GM12865 (cell line): ENCODE data around the gene TSC22D3.

Experiments used
- DNase-seq: peaks from one replicate; pipeline ENCODE4 v3.0.0; 2010; ENCODE audit warnings: low read depth
- H3K4me3 ChIP-seq: 2 replicates; pipeline ENCODE4 v1.5.1; 2011; ENCODE audit warnings: mild to moderate bottlenecking, low read depth, low read length, control low read depth
- TF ChIP-seq, protein P1 (sequence below): IDR thresholded peaks from 2 replicates; pipeline ENCODE4 v1.5.1; 2011; ENCODE audit warnings: low read length, control low read depth, low read depth, inconsistent platforms; ENCODE audit not compliant: insufficient read depth; ENCODE audit errors: missing control alignments

The TSC22D3 gene

DNA sequence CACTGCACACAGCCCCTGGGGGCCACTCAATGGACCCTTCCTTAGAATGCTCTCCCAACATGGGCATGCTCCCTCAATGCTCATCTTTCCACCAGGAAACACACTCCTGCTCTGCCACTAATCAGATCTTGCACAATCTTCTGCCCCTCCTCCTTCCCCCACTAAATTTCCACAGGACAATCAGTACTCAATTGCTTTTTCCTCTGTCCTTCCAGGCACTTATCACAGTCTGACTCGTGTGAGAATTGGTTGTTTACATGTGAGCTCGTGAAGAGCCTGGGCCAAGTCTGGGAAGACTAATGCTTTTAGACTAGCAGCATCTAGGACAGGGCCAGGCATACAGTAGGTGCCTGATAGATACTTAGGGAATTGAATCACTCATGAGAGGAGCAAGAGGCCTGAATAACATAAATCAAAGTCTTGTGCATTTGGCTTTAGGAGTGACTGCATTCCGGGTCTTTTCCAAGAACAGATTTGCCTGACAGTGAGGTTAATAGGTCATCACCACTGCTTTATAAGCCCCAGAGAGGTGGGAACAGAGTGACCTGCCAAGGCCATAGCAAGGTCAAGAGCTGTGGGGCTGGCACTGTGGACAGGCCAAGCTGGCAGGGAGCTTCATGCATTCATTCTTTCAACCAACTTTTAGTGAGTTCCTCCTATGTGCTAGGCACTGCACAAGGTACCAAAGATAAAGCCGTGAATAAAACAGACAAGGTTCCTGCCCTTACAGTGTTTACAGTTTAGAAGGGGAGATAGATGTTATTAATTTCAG, 92.3 kb downstream of the TSC22D3 start:
- DNase-seq = no peak
- H3K4me3 ChIP-seq = no peak overlapping the region
- TF ChIP-seq, protein P1, sequence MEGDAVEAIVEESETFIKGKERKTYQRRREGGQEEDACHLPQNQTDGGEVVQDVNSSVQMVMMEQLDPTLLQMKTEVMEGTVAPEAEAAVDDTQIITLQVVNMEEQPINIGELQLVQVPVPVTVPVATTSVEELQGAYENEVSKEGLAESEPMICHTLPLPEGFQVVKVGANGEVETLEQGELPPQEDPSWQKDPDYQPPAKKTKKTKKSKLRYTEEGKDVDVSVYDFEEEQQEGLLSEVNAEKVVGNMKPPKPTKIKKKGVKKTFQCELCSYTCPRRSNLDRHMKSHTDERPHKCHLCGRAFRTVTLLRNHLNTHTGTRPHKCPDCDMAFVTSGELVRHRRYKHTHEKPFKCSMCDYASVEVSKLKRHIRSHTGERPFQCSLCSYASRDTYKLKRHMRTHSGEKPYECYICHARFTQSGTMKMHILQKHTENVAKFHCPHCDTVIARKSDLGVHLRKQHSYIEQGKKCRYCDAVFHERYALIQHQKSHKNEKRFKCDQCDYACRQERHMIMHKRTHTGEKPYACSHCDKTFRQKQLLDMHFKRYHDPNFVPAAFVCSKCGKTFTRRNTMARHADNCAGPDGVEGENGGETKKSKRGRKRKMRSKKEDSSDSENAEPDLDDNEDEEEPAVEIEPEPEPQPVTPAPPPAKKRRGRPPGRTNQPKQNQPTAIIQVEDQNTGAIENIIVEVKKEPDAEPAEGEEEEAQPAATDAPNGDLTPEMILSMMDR = no peak

DNA sequence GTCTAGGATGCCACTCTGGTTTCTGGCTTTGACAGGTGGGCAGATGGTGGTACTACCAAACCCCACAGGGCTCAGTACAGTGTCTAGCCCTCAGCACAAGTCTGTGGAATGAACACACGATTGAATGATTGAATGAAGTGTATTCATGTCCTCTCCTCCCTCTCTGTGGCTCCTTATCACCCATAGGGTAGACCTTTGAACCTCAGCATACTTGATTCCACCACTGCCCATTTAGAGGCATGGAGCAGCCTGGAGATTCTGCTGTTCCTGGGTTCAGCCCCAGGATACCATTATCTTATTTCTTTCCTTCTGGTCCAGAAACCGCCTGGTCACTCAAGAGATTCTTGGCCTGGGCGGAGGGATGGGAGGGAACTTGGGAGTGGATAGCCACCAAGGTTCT, 93.3 kb downstream of the TSC22D3 start:
- no peak overlapping the region for H3K4me3 ChIP-seq
- DNase-seq = no peak
- TF ChIP-seq, protein P1 = no peak

DNA sequence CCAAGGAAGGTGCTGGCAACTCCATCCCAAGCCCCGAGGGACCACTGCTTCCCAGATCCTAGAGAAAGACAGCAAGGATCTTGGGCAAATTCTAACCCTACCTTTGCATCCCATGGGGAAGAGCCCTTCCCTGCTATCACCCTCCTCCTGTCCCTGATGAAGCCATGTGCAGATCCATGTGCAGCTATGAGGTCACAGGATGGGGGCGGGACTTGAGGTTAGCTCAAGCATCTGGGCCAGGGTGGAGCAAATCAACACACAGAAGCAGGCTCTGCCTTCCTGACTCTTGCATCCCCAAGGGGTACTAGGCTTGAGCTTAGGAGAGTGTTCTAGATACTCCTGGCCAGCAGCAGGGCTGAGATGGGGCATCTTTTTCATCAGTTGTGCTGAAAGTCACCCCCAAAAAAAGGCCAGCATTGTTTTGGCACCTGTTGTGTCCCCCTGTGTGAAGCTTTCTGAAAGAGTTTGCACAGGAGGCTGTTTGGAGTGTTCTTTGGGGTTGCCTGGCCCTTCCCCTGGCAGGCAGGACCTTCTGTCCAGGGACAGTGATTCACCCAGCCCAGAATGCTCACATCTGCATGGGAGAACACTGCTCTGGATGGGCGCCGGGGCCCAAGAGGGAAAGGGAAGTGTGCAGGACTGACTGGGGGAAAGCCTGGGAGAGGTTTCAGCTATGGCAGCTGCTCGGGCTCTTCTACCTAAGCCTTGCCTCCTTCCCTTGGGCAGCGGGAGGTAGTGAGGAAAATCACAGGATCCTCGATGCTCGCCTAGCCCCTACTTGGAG, 96.4 kb downstream of the TSC22D3 start:
- peak; percentile 42 for DNase-seq
- H3K4me3 ChIP-seq = no peak overlapping the region
- TF ChIP-seq, protein P1 = no peak

DNA sequence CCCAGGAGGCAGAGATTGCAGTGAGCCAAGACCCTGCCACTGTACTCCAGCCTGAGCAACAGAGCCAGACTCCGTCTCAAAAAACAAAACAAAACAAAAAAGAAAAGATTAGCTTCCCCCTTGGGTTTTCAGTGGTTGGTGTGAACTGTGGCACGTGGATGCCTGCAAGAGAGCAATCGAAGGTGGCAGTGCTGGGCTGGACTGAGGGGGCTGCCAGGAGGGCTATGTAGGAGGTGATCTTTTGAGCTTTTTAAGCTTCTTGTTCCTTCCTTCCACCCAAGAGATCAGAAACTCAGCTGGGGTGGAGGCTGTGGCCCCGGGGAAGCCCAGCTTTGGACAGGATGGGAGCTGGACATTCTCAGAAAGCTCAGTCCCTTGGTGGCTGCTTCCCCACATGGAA, 97.7 kb downstream of the TSC22D3 start:
- no peak for DNase-seq
- no peak overlapping the region for H3K4me3 ChIP-seq
- TF ChIP-seq, protein P1 = no peak

DNA sequence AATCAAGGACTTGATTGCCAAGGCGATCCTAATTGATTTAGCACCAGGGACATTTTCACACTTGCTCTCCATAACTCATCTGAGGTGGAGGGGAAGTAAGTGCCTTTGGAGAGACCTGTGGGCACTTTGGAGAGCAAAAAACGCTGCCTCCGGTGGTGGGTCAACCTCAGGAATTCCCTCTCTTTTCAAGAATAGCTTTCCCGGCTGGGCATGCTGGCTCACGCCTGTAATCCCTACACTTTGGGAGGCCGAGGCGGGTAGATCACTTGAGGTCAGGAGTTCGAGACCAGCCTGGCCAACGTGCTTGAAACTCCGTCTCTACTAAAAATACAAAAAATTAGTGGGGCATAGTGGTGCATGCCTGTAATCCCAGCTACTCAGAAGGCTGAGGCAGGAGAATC, 98.1 kb downstream of the TSC22D3 start:
- TF ChIP-seq, protein P1 = no peak
- H3K4me3 ChIP-seq = no peak overlapping the region
- no peak for DNase-seq

DNA sequence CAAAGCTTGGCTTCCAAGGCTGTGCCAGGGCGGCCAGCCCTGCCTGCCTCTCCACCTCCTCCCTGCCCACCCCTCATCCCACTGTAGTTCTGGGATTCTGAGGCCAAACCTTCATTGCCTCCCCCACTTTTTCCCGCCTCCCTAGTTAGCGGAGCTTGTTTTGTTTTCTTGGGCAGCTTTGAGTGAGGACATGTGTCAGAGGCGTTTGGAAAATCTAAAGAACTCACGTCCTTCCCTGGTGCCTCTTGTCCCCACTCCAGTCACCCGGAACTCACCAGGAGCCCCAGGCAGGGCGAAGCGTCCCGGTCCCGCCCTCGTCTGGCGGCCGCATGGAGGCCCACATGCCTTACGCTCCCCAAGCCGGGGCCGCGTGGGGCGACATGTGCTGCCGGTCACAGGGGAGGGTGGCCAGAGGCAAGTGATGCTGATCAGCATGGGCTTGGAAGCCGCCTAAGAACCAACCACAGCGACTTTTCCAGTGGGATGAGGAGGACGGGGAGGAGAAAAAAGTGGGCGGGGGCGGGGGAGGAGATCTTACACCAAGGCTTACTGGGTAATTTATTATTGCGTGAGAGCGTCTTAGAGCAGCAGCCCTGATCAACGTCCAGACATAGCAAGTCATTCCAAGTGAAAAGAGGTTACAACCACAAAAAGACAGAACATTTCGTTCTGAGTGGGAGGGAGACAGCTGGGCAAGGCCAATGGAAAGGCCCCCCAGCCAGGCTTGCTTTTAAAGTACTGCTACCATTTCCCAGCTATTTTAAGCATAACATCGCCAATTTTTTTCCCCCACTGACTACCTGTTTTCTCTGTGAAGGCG, 98.8 kb downstream of the TSC22D3 start:
- TF ChIP-seq, protein P1 = no peak
- H3K4me3 ChIP-seq = no peak overlapping the region
- DNase-seq = no peak
